ENCODE measurements around the gene PPIL4.
"Not testable (repeated sequence)": the region's sequence is repeated elsewhere in the genome, so short reads cannot be mapped to it uniquely, and the experiment has no call there.

PPIL4 gene

DNA sequence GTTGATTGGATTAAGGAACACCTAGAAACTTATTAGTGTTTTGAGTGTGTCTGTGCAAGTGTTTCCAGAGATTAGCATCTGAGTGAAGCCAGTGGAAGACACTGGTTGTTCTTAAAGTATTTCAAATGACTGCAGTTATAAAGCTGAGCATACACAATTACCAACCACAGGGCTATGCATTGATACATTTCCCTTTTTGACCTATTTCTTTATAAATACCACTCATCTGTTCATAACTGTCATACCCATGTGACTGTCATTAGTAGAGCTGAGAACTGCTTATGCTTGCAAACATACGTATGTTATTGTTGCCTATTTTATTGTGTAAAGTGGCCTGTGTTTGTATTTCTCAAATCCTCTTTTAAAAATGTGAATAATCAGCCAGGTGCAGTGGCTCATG, 45.7 kb downstream of the PPIL4 start:
- Mint-ChIP-seq H3K27ac (no peak overlapping the region), H3K4me1 (no peaks in the 10 kb centered on the region), H3K9me3 (no peaks in the 10 kb centered on the region), H3K27me3 (ENCODE audit: low read depth, poor library complexity) (no peaks in the 10 kb centered on the region), H3K36me3 (ENCODE audit: low read depth) (peaks cover 4% of the 10 kb centered on the region), H3K4me3 (no peak overlapping the region)
- TF ChIP-seq, protein P1, sequence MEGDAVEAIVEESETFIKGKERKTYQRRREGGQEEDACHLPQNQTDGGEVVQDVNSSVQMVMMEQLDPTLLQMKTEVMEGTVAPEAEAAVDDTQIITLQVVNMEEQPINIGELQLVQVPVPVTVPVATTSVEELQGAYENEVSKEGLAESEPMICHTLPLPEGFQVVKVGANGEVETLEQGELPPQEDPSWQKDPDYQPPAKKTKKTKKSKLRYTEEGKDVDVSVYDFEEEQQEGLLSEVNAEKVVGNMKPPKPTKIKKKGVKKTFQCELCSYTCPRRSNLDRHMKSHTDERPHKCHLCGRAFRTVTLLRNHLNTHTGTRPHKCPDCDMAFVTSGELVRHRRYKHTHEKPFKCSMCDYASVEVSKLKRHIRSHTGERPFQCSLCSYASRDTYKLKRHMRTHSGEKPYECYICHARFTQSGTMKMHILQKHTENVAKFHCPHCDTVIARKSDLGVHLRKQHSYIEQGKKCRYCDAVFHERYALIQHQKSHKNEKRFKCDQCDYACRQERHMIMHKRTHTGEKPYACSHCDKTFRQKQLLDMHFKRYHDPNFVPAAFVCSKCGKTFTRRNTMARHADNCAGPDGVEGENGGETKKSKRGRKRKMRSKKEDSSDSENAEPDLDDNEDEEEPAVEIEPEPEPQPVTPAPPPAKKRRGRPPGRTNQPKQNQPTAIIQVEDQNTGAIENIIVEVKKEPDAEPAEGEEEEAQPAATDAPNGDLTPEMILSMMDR (IDR thresholded peaks at IDR 0.05): no peak
- no peak for DNase-seq

DNA sequence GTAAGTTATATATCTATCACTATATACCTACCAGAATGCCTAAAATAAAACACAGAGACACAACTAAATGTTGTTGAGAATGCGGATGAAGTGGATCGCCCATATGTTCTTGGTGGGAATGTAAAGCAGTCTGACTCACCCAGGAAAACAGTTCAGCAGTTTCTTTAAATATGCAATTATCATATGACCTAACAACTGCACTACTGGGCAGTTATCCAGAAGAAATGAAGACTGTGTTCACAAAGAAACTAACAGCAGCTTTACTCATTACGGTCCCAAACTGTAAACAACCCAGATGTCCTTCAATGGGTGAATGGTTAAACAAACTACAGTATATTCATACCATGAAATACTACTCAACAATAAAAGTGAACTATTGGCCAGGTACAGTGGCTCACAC, 46.8 kb downstream of the PPIL4 start:
- H3K27me3 Mint-ChIP-seq (ENCODE audit: low read depth, poor library complexity): no peaks in the 10 kb centered on the region
- DNase-seq: no peak
- peaks cover 4% of the 10 kb centered on the region for H3K36me3 Mint-ChIP-seq (ENCODE audit: low read depth)
- H3K4me3 Mint-ChIP-seq: no peak overlapping the region
- no peaks in the 10 kb centered on the region for H3K9me3 Mint-ChIP-seq
- H3K27ac Mint-ChIP-seq: no peak overlapping the region
- no peaks in the 10 kb centered on the region for H3K4me1 Mint-ChIP-seq
- TF ChIP-seq, protein P1 (IDR thresholded peaks at IDR 0.05): no peak

DNA sequence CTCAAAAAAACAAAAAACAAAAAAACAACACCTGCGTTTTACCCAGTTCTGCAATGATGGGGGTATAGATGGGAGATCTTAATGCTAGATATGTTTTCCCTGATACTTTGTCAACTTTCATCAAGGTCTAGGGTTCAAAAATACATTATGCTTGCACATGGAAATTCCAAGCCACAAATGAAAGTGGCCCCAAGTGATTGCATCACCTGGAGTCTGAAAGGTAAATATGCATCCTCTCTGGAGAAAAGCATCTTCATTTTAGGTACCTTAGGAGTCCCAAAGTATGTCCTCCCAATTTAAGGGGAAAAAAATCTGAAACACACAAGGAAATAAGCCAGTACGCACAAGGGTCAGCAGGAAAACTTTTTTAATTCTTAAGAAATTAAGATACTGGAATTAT, 48.5 kb downstream of the PPIL4 start:
- peaks cover 4% of the 10 kb centered on the region for H3K36me3 Mint-ChIP-seq (ENCODE audit: low read depth)
- TF ChIP-seq, protein P1 (IDR thresholded peaks at IDR 0.05): no peak
- H3K4me3 Mint-ChIP-seq: no peak overlapping the region
- no peaks in the 10 kb centered on the region for H3K27me3 Mint-ChIP-seq (ENCODE audit: low read depth, poor library complexity)
- DNase-seq: no peak
- H3K27ac Mint-ChIP-seq: no peak overlapping the region
- no peaks in the 10 kb centered on the region for H3K9me3 Mint-ChIP-seq
- H3K4me1 Mint-ChIP-seq: no peaks in the 10 kb centered on the region

DNA sequence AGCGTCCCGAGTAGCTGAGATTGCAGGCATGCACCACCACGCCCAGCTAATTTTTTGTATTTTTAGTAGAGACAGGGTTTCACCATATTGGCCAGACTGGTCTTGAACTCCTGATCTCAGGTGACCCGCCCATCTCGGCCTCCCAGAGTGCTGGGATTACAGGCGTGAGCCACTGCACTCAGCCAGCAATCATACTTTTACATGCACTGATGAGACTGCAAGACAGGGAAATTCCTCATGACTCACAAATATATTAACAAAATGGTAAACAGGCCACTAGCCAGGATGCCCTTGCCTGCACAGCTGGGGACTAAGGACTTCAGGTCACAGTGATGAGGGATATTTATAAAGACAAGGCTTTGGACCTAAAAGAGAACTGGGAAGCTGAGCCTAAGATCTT, 49.2 kb downstream of the PPIL4 start:
- not testable (repeated sequence) for DNase-seq; H3K4me3 Mint-ChIP-seq; H3K4me1 Mint-ChIP-seq; H3K36me3 Mint-ChIP-seq (ENCODE audit: low read depth); H3K27ac Mint-ChIP-seq; H3K27me3 Mint-ChIP-seq (ENCODE audit: low read depth, poor library complexity); H3K9me3 Mint-ChIP-seq

DNA sequence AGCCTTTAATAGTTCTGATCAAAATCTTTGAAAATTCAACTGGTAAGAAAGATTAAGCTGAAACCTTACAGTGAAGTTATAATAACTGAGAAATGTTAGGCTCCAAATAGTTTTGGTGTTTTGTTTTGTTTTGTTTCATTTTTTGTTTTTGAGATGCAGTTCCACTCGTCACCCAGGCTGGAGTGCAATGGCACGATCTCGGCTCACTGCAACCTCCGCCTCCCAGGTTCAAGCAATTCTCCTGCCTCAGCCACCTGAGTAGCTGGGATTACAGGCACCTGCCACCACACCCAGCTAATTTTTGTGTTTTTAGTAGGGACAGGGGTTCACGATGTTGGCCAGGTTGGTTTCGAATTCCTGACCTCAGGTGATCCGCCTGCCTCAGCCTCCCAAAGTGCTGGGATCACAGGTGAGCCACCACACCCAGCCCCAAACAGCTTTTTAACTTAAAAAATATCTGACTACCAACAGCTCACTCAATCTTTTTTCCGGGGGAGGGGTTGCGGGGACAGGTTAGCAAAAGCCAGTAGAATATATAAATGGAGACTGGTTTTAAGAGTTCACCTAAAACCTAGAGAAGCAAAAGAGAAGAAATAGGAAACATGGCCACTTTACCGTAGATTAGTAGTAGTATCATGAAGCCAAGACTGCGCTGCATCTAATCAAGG, 50.4 kb downstream of the PPIL4 start:
- not testable (repeated sequence) for H3K27ac Mint-ChIP-seq; H3K9me3 Mint-ChIP-seq; H3K36me3 Mint-ChIP-seq (ENCODE audit: low read depth); DNase-seq; H3K4me1 Mint-ChIP-seq; H3K27me3 Mint-ChIP-seq (ENCODE audit: low read depth, poor library complexity); H3K4me3 Mint-ChIP-seq

DNA sequence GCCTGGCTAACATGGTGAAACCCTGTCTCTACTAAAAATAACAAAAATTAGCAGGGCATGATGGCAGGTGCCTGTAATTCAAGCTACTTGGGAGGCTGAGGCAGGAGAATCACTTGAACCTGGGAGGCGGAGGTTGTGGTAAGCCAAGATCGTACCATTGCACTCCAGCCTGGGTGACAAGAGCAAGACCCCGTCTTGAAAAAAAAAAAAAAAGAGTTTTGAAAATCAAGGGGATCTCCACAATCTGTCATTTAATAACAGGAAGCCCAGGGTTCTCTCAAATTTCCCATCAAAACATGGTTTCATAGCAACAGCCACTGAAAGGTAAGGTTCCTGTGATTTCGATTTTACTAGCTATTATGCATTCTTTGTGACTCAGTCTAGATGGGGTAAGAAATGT, 51.0 kb downstream of the PPIL4 start:
- not testable (repeated sequence) for DNase-seq; H3K4me3 Mint-ChIP-seq; H3K27ac Mint-ChIP-seq; H3K36me3 Mint-ChIP-seq (ENCODE audit: low read depth); H3K4me1 Mint-ChIP-seq; H3K27me3 Mint-ChIP-seq (ENCODE audit: low read depth, poor library complexity); H3K9me3 Mint-ChIP-seq

DNA sequence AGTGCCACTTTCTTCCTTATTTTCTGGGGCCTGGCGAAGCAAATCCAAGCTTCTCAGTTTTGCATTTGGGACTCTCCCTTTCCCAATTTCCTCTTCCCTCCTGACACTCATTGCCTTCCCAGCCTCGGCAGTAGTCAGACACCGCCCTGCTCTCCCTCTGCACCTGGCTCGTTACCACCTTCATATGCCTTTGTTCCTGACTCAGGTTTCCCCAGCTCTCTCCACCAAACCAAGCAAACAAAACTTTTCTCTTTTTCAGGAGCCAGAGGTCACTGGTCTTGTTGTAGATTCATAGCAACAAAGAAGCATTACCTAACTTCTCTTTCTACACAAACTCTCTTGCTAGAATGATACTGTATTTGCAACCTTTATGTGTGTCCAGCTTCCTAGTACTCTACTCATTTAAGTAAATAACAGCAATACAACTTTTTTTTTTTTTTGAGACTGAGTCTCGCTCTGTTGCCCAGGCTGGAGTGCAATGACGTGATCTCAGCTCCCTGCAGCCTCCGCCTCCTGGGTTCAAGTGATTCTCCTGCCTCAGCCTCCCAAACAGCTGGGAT, 52.0 kb downstream of the PPIL4 start:
- H3K27me3 Mint-ChIP-seq (ENCODE audit: low read depth, poor library complexity): peaks cover 5% of the 10 kb centered on the region
- no peak for DNase-seq
- peak overlapping the region; percentile 18 for H3K27ac Mint-ChIP-seq
- H3K4me1 Mint-ChIP-seq: no peaks in the 10 kb centered on the region
- no peaks in the 10 kb centered on the region for H3K36me3 Mint-ChIP-seq (ENCODE audit: low read depth)
- TF ChIP-seq, protein P1 (IDR thresholded peaks at IDR 0.05): no peak
- H3K4me3 Mint-ChIP-seq: no peak overlapping the region
- H3K9me3 Mint-ChIP-seq: no peaks in the 10 kb centered on the region
